Measurements from ENCODE around the gene CHRDL1.

DNA sequence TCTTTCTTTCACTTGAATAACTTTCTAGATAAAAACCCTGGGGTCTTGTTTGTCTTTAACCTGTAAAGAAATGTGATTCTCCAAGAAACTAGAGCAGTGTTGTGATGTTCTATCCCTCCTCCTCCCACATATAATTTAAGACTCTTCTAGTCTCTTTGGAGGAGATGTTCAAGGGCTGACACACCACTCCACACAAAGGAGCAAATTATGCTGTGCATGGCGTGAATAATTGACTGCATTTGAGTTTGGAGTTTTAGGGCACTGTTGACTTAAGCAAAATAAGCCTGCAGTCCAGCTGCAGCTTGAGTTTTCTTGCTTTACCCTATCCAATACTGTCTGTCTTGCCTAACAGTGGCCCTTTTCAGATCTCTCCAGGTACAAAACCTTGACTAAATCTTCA lies 119.7 kb downstream of the CHRDL1 start:
- no peak for TF ChIP-seq ZFP30 (CRISPR knock-in tag; IDR thresholded peaks at IDR 0.05)
- TF ChIP-seq, protein P1, sequence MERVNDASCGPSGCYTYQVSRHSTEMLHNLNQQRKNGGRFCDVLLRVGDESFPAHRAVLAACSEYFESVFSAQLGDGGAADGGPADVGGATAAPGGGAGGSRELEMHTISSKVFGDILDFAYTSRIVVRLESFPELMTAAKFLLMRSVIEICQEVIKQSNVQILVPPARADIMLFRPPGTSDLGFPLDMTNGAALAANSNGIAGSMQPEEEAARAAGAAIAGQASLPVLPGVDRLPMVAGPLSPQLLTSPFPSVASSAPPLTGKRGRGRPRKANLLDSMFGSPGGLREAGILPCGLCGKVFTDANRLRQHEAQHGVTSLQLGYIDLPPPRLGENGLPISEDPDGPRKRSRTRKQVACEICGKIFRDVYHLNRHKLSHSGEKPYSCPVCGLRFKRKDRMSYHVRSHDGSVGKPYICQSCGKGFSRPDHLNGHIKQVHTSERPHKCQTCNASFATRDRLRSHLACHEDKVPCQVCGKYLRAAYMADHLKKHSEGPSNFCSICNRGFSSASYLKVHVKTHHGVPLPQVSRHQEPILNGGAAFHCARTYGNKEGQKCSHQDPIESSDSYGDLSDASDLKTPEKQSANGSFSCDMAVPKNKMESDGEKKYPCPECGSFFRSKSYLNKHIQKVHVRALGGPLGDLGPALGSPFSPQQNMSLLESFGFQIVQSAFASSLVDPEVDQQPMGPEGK (CRISPR knock-in tag; IDR thresholded peaks at IDR 0.05; ENCODE audit: borderline replicate concordance), result no peak
- no peak for TF ChIP-seq ISL1 (CRISPR knock-in tag; IDR thresholded peaks at IDR 0.05)
- no peak for TF ChIP-seq SNAI2 (CRISPR knock-in tag; IDR thresholded peaks at IDR 0.05)
